GM12873 (cell line): Measurements from ENCODE around the gene TOX3.

ENCODE experiments used
- CTCF ChIP-seq: IDR thresholded peaks from 2 replicates; pipeline ENCODE4 v1.5.1; 2012; ENCODE audit warnings: low read depth, mild to moderate bottlenecking, moderate library complexity, low read length, control low read depth; ENCODE audit not compliant: insufficient read depth; ENCODE audit errors: missing control alignments

TOX3 gene

GRCh38 chr16:52535076-52535475 lies 11.9 kb downstream of the TOX3 start:
- no peak for TF ChIP-seq CTCF

- no peak for TF ChIP-seq CTCF
Measured at GRCh38 chr16:52533296-52533695, 13.6 kb downstream of the TOX3 start.

GRCh38 chr16:52532384-52532783 lies 14.6 kb downstream of the TOX3 start:
- TF ChIP-seq CTCF, result no peak

GRCh38 chr16:52529226-52529625 lies 17.7 kb downstream of the TOX3 start:
- no peak for TF ChIP-seq CTCF

- no peak for TF ChIP-seq CTCF
Measured at GRCh38 chr16:52528393-52529065, 18.4 kb downstream of the TOX3 start.

- no peak for TF ChIP-seq CTCF
Measured at GRCh38 chr16:52526830-52527229, 20.1 kb downstream of the TOX3 start.

GRCh38 chr16:52526116-52526828 lies 20.7 kb downstream of the TOX3 start:
- TF ChIP-seq CTCF, result no peak
